Kidney (tissue), 14 donors: Measurements from ENCODE around the gene NDUFS8. TPM values are rescaled to one million over a fixed set of nuclear protein-coding genes. Genes with fewer than 3 reads are reported as not detected.

Source experiments
- DNase-seq, 5 donors: peaks; one replicate each; pipeline ENCODE4 v3.0.0-alpha.2; 2013 to 2020
- FAIRE-seq: peaks from 2 replicates; lab custom pipeline; 2012; peaks lifted over from hg19 to GRCh38; lab: Jason Lieb, UNC
- H3K27ac ChIP-seq, 2 donors: one replicate each; pipeline ENCODE4 v1.7.0; 2013; ENCODE audit warnings: low read depth in 2 of 2, low read length in 2 of 2, inconsistent platforms in 1 of 2
- H3K27me3 ChIP-seq: one replicate; pipeline ENCODE4 v1.7.1; 2013; ENCODE audit warnings: low read length, inconsistent platforms; ENCODE audit not compliant: control insufficient read depth, insufficient read depth
- H3K36me3 ChIP-seq, 3 donors: one replicate each; pipeline versions ENCODE4 v1.7.0 to v1.7.1; 2013; ENCODE audit warnings: low read length in 3 of 3, control low read depth in 1 of 3, inconsistent platforms in 1 of 3; ENCODE audit not compliant: insufficient read depth in 3 of 3, control insufficient read depth in 2 of 3
- H3K4me1 ChIP-seq, 3 donors: one replicate each; pipeline versions ENCODE4 v1.7.0 to v1.7.1; 2013; ENCODE audit warnings: low read length in 3 of 3, inconsistent platforms in 1 of 3, low read depth in 1 of 3; ENCODE audit not compliant: control insufficient read depth in 2 of 3, insufficient read depth in 2 of 3
- H3K4me3 ChIP-seq, 3 donors: one replicate each; pipeline versions ENCODE4 v1.7.0 to v1.8.1; 2013; ENCODE audit warnings: low read length in 3 of 3, control low read depth in 1 of 3, inconsistent platforms in 1 of 3
- H3K9ac ChIP-seq, 3 donors: one replicate each; pipeline versions ENCODE4 v1.7.0 to v1.7.1; 2013; ENCODE audit warnings: low read length in 3 of 3, control low read depth in 1 of 3, inconsistent platforms in 1 of 3
- H3K9me3 ChIP-seq, 3 donors: one replicate each; pipeline versions ENCODE4 v1.7.0 to v1.7.1; 2013; ENCODE audit warnings: low read length in 3 of 3, control low read depth in 1 of 3, inconsistent platforms in 1 of 3; ENCODE audit not compliant: control insufficient read depth in 2 of 3, insufficient read depth in 1 of 3
- intact Hi-C: fragments of 100-400 bp; cut with DNase I; formaldehyde crosslinking; loops from one replicate; pipeline ENCODE4 v1.11.1; 2022
- polyA plus RNA-seq: library from polyadenylated mRNA; stranded (reverse); fragments of 350-450 nt; fragmentation: Illumina TruSeq; extraction: RNeasy Lipid Tissue Mini Kit (QIAGEN cat#74804); gene quantifications from one replicate; pipeline ENCODE4 v1.2.3, GENCODE V29; 2014; ENCODE audit warnings: low read depth, low replicate concordance; ENCODE audit not compliant: insufficient read depth
- total RNA-seq: library from RNA; stranded (reverse); fragmentation: NEBNext Ultra II Directional; extraction: Animal tissue kit (Norgen Biotek cat#: 25700); gene quantifications from one replicate; pipeline ENCODE4 v1.2.1, GENCODE V29; 2021
- TF ChIP-seq, protein P1 (sequence below): IDR thresholded peaks from 3 replicates; pipeline ENCODE4 v1.5.1; 2012; ENCODE audit warnings: mild to moderate bottlenecking, moderate library complexity, borderline replicate concordance; ENCODE audit not compliant: insufficient read depth; ENCODE audit errors: extremely low read depth
- donor health status: control.
- donor health status: control.
- donor health status: control.
- donor health status: control.
- donor health status: control.
- donor health status: DM: yes; HTN: yes; CAD: no.
- donor health status: Normal renal cell carcinoma (clear cell type).

NDUFS8 gene
- total and polyA plus RNA-seq, 2 donors from 2014 or later, result 144 to 472 TPM

DNA sequence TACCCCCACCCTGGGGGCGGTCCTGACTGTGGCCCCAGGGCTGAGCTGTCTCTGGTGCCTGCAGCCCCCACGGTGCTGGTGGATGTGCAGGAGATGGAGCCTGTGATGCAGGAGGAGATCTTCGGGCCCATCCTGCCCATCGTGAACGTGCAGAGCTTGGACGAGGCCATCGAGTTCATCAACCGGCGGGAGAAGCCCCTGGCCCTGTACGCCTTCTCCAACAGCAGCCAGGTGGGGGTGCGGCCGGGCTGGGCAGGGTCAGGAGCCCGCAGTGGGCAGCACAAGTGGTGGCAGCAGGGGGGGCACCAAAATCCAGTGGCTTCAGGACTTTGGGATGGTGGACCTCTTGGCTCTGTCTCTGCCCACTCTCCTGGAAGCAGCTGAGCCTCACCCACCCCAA lies 8.0 kb upstream of the NDUFS8 start:
- DNase-seq (no peak), FAIRE-seq (no peak)

DNA sequence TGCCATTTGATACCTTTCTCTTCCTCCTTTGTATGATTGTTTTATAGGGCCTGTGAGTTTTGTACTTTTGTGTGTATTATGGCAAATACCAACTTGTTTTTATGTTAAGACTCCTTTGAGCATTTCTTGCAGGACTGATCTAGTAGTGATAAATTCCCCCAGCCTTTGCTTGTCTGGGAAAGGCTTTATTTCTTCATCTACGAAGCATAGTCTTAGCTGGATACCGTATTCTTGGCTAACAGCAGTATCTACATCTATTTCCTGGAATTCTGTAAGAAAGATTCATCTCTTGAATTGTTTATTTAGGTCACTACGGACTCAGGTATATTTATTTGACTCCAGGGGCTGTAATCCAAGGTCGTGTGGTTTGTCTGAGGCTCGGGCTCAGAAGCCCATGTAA lies 6.0 kb upstream of the NDUFS8 start:
- Histone ChIP-seq H3K27ac (no peak overlapping the region), H3K4me1 (peaks cover 0 to 3% (median 1%) of the 10 kb centered on the region in 3 donors), H3K4me3 (no peak overlapping the region), H3K9ac (no peak overlapping the region), H3K9me3 (no peaks in the 10 kb centered on the region), H3K36me3 (no peaks in the 10 kb centered on the region), H3K27me3 (no peaks in the 10 kb centered on the region)
- no peak for DNase-seq
- TF ChIP-seq, protein P1, sequence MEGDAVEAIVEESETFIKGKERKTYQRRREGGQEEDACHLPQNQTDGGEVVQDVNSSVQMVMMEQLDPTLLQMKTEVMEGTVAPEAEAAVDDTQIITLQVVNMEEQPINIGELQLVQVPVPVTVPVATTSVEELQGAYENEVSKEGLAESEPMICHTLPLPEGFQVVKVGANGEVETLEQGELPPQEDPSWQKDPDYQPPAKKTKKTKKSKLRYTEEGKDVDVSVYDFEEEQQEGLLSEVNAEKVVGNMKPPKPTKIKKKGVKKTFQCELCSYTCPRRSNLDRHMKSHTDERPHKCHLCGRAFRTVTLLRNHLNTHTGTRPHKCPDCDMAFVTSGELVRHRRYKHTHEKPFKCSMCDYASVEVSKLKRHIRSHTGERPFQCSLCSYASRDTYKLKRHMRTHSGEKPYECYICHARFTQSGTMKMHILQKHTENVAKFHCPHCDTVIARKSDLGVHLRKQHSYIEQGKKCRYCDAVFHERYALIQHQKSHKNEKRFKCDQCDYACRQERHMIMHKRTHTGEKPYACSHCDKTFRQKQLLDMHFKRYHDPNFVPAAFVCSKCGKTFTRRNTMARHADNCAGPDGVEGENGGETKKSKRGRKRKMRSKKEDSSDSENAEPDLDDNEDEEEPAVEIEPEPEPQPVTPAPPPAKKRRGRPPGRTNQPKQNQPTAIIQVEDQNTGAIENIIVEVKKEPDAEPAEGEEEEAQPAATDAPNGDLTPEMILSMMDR, result no peak
- intact Hi-C loops, result no loop called here
- FAIRE-seq, result no peak

More for the DNA sequence above, 8.0 kb upstream of the NDUFS8 start:
- intact Hi-C loops, result no loop called here
- Histone ChIP-seq H3K4me3 (no peak overlapping the region), H3K9ac (no peak overlapping the region), H3K27ac (no peak overlapping the region), H3K9me3 (no peaks in the 10 kb centered on the region), H3K4me1 (peaks cover 0 to 2% (median 0%) of the 10 kb centered on the region in 3 donors), H3K27me3 (no peaks in the 10 kb centered on the region), H3K36me3 (no peaks in the 10 kb centered on the region)
- TF ChIP-seq, protein P1, result no peak

DNA sequence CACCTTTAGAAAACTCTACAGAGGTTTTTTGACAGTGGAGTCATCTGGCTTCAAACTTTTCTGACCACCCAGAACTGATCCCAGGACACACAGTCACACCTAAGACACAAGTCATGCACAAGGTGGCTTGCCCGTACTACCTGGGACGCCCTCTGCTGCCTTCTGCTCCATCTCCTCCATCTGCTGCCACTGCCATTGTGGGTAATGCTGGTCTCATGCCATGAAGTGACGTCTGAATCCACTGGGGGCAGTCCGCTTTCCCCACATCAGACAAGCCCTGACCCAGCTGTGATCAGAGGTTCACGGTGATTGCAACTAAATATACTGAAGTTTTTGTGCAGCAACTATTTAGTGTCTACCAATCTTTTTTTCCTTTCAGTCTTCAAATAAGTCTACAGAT lies 5.4 kb upstream of the NDUFS8 start:
- Histone ChIP-seq H3K4me1 (peaks cover 0 to 5% (median 4%) of the 10 kb centered on the region in 3 donors), H3K27me3 (no peaks in the 10 kb centered on the region), H3K27ac (no peak overlapping the region), H3K36me3 (no peaks in the 10 kb centered on the region), H3K9me3 (no peaks in the 10 kb centered on the region), H3K9ac (no peak overlapping the region), H3K4me3 (no peak overlapping the region)
- FAIRE-seq (no peak), DNase-seq (no peak)
- TF ChIP-seq, protein P1, result no peak
- intact Hi-C loops, result no loop called here
